HG03064 (cell line): ENCODE results near the gene HBS1L.
"Not testable (repeated sequence)": the region's sequence is repeated elsewhere in the genome, so short reads cannot be mapped to it uniquely, and the experiment has no call there.

Experiments
- ATAC-seq: cut with Tn5 transposase; IDR thresholded peaks from one replicate; pipeline ENCODE4 v1.9.1; 2021; ENCODE audit warnings: low read depth; ENCODE audit not compliant: unreplicated experiment

HBS1L gene

DNA sequence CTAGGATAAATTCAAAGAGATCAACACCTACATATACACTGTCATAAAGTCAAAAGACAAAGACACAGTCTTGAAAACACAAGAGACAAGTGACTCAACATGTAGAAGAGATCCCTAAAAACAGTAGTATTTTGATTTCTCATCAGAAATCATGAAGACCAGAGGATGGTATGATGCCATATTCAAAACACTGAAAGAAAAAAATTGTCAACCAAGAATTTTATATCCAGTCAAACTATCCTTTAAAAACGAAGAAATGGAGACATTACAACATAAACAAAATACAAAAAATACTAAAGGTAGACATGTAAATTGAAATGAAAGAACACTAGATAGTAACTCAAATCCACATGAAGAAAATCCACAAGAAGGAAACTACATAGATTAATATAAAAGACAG, 27.3 kb upstream of the HBS1L start:
- no peak for ATAC-seq

DNA sequence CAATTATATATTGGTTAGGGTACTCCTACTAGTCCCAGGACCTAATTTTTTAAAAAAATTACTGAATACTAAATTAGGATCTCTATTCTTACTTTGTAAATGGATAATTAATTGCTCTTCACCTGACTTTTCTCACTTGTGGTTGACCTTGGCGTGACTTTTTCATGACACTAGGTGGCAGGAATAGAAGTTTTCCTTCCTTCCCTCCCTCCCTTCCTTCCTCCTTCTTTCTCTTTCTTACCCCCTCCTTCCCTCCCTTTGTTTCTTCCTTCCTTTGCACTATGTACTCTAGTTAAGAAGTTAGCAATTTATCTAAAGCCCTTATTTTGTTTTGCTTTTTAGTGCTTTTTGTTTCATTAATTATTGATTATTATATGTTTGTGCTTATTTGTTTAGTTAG, 20.4 kb upstream of the HBS1L start:
- ATAC-seq, result no peak

DNA sequence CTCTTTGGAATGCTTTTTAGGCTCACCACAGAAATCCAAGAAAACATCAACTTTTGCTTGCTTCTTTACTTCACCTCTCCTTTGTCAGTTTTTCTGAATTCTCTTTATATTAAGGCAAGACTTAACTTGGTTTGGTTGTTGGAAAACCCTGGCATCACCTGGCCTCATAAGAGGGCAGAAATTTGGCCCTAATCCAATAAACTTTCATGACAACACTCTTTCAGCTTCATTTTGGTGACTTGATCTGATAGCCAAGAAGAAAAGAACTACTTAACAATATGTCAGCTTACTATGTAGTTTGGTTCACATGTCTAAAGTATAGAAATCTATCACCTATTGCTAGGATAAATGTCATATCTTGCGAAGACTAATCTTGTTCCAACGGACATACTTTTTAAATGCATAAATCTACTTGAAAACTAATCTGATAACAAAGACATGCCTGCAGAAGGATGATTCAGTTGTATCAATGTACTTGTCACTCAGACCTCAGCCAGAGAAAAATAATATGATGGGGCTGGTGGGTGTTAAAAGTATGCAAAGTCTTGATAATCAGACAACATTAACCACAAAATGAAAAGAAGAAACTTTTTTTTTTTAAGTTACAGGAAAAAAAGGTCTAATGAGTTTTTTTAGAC, 19.3 kb upstream of the HBS1L start:
- ATAC-seq, result no peak

- no peak for ATAC-seq
These were observed 18.6 kb upstream of the HBS1L start for GRCh38 chr6:135073217-135073616.

GRCh38 chr6:135072753-135073152, 18.1 kb upstream of the HBS1L start:
- ATAC-seq, result no peak

DNA sequence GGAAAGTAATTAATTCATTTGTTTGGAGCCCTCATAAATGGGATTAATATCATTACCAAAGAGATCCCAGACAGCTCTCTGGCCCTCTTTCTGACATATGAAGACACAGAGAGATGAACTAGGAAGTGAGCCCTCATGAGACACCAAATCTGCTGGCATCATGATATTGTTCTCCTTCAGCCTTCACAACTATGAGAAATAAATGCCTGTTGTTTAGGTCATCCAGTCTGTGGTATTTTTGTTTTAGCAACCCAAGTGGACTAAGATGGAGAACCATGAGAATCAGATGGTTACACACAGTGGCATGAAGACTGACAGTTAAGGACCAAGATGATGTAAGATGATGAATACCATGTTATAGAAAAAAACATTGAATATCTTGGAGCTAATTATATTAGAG, 16.9 kb upstream of the HBS1L start:
- ATAC-seq, result no peak

- no peak for ATAC-seq
These were observed 13.3 kb upstream of the HBS1L start for GRCh38 chr6:135067911-135068310.

DNA sequence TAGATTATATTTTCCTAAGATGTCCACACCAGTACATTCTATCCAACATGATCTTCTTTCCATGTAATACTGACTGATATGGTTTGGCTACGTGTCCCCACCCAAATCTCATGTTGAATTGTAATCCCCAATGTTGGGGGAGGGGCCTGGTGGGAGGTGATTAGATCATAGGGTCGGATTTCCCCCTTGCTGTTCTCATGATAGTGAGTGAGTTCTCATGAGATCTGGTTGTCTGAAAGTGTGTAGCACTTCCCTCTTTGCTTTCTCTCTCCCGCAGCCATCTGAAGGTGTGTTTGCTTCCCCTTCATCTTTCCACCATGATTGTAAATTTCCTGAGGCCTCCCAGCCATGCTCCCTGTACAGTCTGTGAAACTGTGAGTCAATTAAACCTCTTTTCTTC, 12.2 kb upstream of the HBS1L start:
- ATAC-seq, result no peak

DNA sequence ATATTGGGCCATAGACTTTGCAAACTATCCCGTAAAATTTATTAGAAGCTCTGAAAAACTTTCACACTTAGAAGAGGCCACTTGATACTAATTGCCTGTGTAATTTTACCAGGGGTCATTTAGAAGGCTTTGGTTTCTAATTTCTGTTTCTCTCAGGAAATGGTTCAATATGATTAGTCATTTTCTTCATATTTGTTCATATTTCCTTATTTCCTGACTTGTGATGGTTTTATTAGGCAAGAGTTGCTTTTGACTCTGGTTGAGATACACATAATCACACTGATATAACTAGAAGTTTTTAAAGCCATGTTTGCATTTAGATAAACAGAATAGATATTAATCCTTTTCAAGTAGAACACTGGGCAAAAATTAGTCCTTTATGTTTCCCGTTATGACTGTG, 11.8 kb upstream of the HBS1L start:
- ATAC-seq, result no peak

DNA sequence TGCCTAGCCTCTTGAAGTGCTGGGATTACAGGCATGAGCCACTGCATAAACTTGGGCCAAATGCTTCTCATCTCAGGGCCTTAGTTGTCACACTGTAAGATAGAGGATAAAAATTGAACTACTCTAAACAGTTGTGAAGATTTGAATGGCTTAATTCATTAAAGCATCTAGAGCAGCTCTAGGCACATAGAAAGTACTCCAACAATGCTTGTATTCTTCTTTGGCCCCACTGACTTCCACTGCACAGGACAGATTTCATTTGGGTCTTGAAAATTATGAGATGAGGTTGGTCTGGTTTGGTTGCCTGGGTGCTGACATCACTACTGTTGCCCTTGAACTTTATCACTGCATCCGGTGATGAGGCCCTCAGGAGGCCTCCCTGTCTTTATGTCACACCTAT, 10.0 kb upstream of the HBS1L start:
- ATAC-seq, result no peak

- no peak for ATAC-seq
These were observed 9.3 kb upstream of the HBS1L start for GRCh38 chr6:135063926-135064325.

- ATAC-seq, result no peak
These were observed 8.1 kb upstream of the HBS1L start for GRCh38 chr6:135062735-135063134.

DNA sequence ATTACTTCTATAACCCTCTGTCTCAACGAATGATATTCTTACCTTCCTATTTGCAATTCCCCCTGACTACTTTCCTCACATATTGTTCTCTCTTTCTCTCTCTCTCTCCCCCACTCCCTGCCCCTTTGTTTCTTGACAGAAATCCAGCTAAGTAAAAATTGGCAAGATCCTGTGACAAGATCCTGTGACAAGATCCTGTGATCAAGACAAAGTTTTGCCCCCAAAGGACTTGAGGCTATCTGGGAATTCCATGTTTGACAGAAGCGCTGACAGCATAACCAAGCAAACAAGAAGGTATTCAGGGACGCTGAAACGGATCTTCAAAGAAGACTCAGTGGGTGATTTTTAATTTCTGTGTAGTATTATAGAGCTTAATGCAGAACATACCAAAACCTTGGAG, 5.5 kb upstream of the HBS1L start:
- ATAC-seq, result no peak

DNA sequence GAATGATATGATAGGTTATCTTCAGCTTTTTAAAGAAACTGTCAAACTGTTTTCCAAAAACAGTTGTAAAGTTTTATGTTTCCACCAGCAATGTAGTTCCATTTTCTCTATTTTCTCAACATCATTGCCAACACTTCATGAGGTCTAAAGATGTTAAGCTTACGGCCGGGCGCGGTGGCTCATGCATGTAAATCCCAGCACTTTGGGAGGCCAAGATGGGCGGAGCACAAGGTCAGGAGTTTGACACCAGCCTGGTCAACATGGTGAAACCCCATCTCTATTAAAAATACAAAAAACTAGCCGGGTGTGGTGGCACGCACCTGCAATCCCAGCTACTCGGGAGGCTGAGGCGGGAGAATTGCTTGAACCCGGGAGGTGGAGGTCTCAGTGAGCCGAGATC, 3.7 kb upstream of the HBS1L start:
- ATAC-seq, result not testable (repeated sequence)

DNA sequence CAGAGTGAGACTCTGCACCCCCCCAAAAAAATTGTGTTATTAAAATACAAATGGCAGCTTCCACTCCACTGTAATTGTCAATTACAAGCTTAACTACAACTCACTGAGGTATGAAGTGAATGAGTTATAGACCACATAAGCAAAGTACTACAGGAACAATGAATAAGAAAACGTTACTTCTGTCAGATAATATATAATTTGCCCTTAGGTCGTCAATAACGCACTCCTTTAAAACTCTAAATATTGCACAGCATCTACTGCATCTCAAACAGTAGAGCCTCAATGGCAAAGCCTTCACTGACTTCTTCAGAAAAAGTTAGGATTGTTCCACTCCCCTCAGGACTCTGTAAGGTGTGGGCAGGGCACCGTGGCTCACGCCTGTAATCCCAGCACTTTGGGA, 2.0 kb upstream of the HBS1L start:
- ATAC-seq, result no peak

DNA sequence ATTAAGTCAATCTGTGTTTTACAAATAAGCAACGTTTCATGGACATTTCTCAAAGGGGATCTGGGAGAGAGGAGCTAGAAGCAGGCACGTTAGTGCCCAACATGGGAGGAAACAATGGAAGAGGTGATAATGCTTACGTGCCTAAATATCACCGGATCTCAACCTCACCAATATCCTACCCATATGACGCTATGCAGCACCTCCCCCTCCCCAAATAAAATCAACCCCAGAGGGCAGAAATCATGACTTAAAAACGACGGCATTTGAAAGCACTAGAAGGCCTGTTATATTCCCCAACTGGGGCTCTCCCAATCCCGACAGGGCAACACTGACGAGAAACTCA, 425 bp downstream of the HBS1L start:
- ATAC-seq, result no peak

DNA sequence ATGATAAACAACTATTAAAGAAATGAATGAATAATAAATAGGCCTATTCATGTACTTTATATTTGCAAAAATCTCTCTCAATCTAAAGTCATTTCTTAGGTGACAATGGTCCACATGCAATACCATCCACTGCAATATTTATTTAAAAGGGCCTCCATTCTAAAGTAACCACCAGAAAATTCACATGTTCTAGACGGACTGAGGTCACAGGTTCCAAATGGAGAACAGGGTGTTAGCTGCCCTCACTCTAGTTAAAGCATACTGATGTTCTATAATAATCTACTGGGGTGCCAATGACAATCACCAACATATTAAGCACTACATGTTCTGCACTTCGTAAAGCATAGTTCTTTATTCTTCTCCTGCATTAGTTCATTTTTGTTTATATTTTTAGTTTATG, 1.2 kb downstream of the HBS1L start:
- no peak for ATAC-seq

- ATAC-seq, result no peak
These were observed 1.7 kb downstream of the HBS1L start for GRCh38 chr6:135052939-135053338.

DNA sequence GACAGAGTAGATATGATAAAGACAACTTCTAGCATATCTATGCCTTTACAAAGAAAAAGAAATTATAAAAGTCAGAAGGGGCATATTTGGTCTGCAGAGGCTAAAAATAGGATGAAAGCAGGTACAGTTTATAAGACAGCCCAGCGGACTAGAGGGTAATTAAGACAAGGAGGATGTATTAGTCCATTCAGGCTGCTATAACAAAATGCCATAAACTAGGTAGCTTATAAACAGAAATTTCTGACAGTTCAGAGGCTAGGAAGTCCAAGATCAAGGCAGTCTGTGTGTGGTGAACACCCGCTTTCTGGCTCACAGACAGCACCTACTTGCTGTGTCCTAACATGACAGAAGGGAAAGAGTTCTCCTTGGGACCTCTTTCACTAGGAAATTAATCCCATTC, 5.7 kb downstream of the HBS1L start:
- no peak for ATAC-seq

- no peak for ATAC-seq
These were observed 7.3 kb downstream of the HBS1L start for GRCh38 chr6:135047336-135047735.

- ATAC-seq, result no peak
These were observed 7.7 kb downstream of the HBS1L start for GRCh38 chr6:135046912-135047311.

DNA sequence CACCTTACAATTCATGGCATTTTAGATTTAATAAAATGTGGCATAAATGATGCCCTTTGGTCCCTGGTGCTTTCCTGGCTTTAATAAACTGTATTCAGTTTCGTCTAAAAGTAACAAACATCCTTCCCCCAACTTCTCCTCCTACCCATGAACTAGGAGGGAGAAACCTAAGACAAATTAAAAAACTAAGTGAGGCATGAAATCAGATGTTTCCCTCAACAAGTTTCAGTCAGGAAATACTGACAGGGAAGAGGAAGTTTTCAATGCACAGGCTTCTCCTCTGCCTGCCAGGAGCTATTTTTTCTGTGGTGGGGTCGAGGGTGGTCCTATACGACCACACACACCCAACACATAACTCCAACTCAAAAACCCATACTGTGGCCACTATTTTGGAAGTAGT, 10.0 kb downstream of the HBS1L start:
- no peak for ATAC-seq

- ATAC-seq, result no peak
These were observed 10.8 kb downstream of the HBS1L start for GRCh38 chr6:135043846-135044245.
